Neural cell (in vitro differentiated cells): ENCODE results near the gene OMG. TPM values are rescaled to one million over a fixed set of nuclear protein-coding genes. Genes with fewer than 3 reads are reported as not detected.
"Not testable (repeated sequence)": the region's sequence is repeated elsewhere in the genome, so short reads cannot be mapped to it uniquely, and the experiment has no call there.

Source experiments
- H2AFZ ChIP-seq: fragments of 200-600, 300-800 bp; sonication (generic), shearing (Covaris generic); 2 replicates; pipeline ENCODE4 v1.6.0; 2014; ENCODE audit warnings: low read depth, mild to moderate bottlenecking, antibody characterized with exemption, low read length, moderate library complexity
- H3F3A ChIP-seq: fragments of 200-600 bp; shearing (Covaris generic); 2 replicates; pipeline ENCODE4 v1.6.1; 2016; ENCODE audit warnings: mild to moderate bottlenecking, moderate library complexity, mixed read lengths, antibody characterized with exemption, low read length; ENCODE audit not compliant: insufficient read depth, poor library complexity, severe bottlenecking
- H3K27ac ChIP-seq: fragments of 200-600, 300-800 bp; sonication (generic), shearing (Covaris generic); 2 replicates; pipeline ENCODE4 v1.5.1; 2014; ENCODE audit warnings: mild to moderate bottlenecking, low read length, moderate library complexity
- H3K27me3 ChIP-seq: fragments of 300-800, 200-600 bp; sonication (generic), shearing (Covaris generic); 2 replicates; pipeline ENCODE4 v1.6.0; 2014; ENCODE audit warnings: mild to moderate bottlenecking, low read depth, low read length, moderate library complexity; ENCODE audit not compliant: insufficient read depth
- H3K36me3 ChIP-seq: fragments of 300-800, 200-600 bp; sonication (generic), shearing (Covaris generic); 2 replicates; pipeline ENCODE4 v1.5.1; 2014; ENCODE audit warnings: mild to moderate bottlenecking, antibody characterized with exemption, low read length, moderate library complexity; ENCODE audit not compliant: insufficient read depth
- H3K4me2 ChIP-seq: fragments of 300-800, 200-600 bp; sonication (generic), shearing (Covaris generic); 2 replicates; pipeline ENCODE4 v1.6.0; 2014; ENCODE audit warnings: mild to moderate bottlenecking, low read length
- H3K4me3 ChIP-seq: fragments of 300-800, 200-600 bp; sonication (generic), shearing (Covaris generic); 2 replicates; pipeline ENCODE4 v1.5.1; 2014; ENCODE audit warnings: mild to moderate bottlenecking, low read length, moderate library complexity
- H3K79me2 ChIP-seq: fragments of 200-600 bp; shearing (Covaris generic); replicated peaks from 2 replicates; pipeline ENCODE4 v1.6.0; 2014; ENCODE audit warnings: mild to moderate bottlenecking, low read length, moderate library complexity; ENCODE audit not compliant: insufficient read depth
- H3K9ac ChIP-seq: fragments of 300-800, 200-600 bp; sonication (generic), shearing (Covaris generic); 2 replicates; pipeline ENCODE4 v1.6.1; 2016; ENCODE audit warnings: mild to moderate bottlenecking, low read length, mixed read lengths
- H3K9me2 ChIP-seq: fragments of 200-600 bp; shearing (Covaris generic); 2 replicates; pipeline ENCODE4 v1.6.1; 2016; ENCODE audit warnings: mild to moderate bottlenecking, low read length, mixed read lengths; ENCODE audit not compliant: insufficient read depth
- H3K9me3 ChIP-seq: fragments of 200-600, 300-800 bp; sonication (generic), shearing (Covaris generic); 2 replicates; pipeline ENCODE4 v1.6.1; 2016; ENCODE audit warnings: mild to moderate bottlenecking, mixed run types, low read length, moderate library complexity, mixed read lengths
- H4K20me1 ChIP-seq: fragments of 200-600 bp; shearing (Covaris generic); 2 replicates; pipeline ENCODE4 v1.6.1; 2016; ENCODE audit warnings: mild to moderate bottlenecking, mixed run types; ENCODE audit not compliant: insufficient read depth
- EP300 ChIP-seq: fragments of 450-650 bp; conservative IDR thresholded peaks from 2 replicates; pipeline ENCODE4 v1.6.1; 2014; ENCODE audit warnings: antibody characterized with exemption, mild to moderate bottlenecking, moderate library complexity; ENCODE audit not compliant: poor library complexity, severe bottlenecking
- EZH2 ChIP-seq: fragments of 200-600, 300-800 bp; shearing (Covaris generic), sonication (generic); IDR thresholded peaks from 2 replicates; pipeline ENCODE4 v1.6.1; 2014; ENCODE audit warnings: antibody characterized with exemption, low read length, borderline replicate concordance, mild to moderate bottlenecking; ENCODE audit not compliant: insufficient read depth, poor library complexity, severe bottlenecking
- MXI1 ChIP-seq: fragments of 450-650 bp; conservative IDR thresholded peaks from 2 replicates; pipeline ENCODE4 v1.6.1; 2014; ENCODE audit warnings: antibody characterized with exemption, mild to moderate bottlenecking; ENCODE audit not compliant: poor library complexity, severe bottlenecking
- POLR2AphosphoS5 ChIP-seq: IDR thresholded peaks from 2 replicates; pipeline ENCODE4 v1.6.1; 2012
- RAD21 ChIP-seq: fragments of 450-650 bp; conservative IDR thresholded peaks from 2 replicates; pipeline ENCODE4 v1.6.1; 2014; ENCODE audit warnings: antibody characterized with exemption, mild to moderate bottlenecking, moderate library complexity
- REST ChIP-seq: IDR thresholded peaks from 2 replicates; pipeline ENCODE4 v1.6.1; 2012; ENCODE audit warnings: borderline replicate concordance
- SMC3 ChIP-seq: fragments of 450-650 bp; conservative IDR thresholded peaks from 2 replicates; pipeline ENCODE4 v1.6.1; 2014; ENCODE audit warnings: antibody characterized with exemption, mild to moderate bottlenecking, moderate library complexity; ENCODE audit not compliant: poor library complexity
- TAF1 ChIP-seq: IDR thresholded peaks from 2 replicates; pipeline ENCODE4 v1.6.1; 2012; ENCODE audit warnings: low read depth
- polyA minus RNA-seq: library from RNA; depleted of rRNA, polyadenylated mRNA; stranded (reverse); fragments of >200 nt; gene quantifications from 2 replicates; pipeline ENCODE4 v1.2.3, GENCODE V29; 2014
- polyA plus RNA-seq: library from polyadenylated mRNA; depleted of rRNA; stranded (reverse); fragments of >200 nt; gene quantifications from 2 replicates; pipeline ENCODE4 v1.2.3, GENCODE V29; 2014
- TF ChIP-seq, protein P1 (sequence below): fragments of 450-650 bp; IDR thresholded peaks from 2 replicates; pipeline ENCODE4 v1.5.1; 2014; ENCODE audit warnings: antibody characterized with exemption, mild to moderate bottlenecking, moderate library complexity; ENCODE audit not compliant: poor library complexity, severe bottlenecking

The OMG gene, protein sequence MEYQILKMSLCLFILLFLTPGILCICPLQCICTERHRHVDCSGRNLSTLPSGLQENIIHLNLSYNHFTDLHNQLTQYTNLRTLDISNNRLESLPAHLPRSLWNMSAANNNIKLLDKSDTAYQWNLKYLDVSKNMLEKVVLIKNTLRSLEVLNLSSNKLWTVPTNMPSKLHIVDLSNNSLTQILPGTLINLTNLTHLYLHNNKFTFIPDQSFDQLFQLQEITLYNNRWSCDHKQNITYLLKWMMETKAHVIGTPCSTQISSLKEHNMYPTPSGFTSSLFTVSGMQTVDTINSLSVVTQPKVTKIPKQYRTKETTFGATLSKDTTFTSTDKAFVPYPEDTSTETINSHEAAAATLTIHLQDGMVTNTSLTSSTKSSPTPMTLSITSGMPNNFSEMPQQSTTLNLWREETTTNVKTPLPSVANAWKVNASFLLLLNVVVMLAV
- polyA plus RNA-seq (not detected in 2 replicates), polyA minus RNA-seq (not detected in 2 replicates)

GRCh38 chr17:31297090-31297489 is at the start of gene OMG:
OMG (minus strand) TSS chr17:31297239; CDS start chr17:31296331, 908 bp downstream.
- no peaks in the 10 kb centered on the region for H3K9me2 ChIP-seq
- no peaks in the 10 kb centered on the region for H3F3A ChIP-seq
- no peak within 1 kb of the TSS for H3K4me3 ChIP-seq
- no peaks in the 10 kb centered on the region for H3K27me3 ChIP-seq
- no peak within 1 kb of the TSS for H2AFZ ChIP-seq
- TF ChIP-seq REST (no peak), EZH2 (no peak), POLR2AphosphoS5 (no peak), MXI1 (no peak), SMC3 (no peak), TAF1 (no peak), EP300 (no peak), RAD21 (no peak)
- TF ChIP-seq, protein P1, sequence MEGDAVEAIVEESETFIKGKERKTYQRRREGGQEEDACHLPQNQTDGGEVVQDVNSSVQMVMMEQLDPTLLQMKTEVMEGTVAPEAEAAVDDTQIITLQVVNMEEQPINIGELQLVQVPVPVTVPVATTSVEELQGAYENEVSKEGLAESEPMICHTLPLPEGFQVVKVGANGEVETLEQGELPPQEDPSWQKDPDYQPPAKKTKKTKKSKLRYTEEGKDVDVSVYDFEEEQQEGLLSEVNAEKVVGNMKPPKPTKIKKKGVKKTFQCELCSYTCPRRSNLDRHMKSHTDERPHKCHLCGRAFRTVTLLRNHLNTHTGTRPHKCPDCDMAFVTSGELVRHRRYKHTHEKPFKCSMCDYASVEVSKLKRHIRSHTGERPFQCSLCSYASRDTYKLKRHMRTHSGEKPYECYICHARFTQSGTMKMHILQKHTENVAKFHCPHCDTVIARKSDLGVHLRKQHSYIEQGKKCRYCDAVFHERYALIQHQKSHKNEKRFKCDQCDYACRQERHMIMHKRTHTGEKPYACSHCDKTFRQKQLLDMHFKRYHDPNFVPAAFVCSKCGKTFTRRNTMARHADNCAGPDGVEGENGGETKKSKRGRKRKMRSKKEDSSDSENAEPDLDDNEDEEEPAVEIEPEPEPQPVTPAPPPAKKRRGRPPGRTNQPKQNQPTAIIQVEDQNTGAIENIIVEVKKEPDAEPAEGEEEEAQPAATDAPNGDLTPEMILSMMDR: no peak
- H3K9ac ChIP-seq: no peak within 1 kb of the TSS
- no peaks in the 10 kb centered on the region for H3K79me2 ChIP-seq
- no peaks in the 10 kb centered on the region for H4K20me1 ChIP-seq
- H3K27ac ChIP-seq: no peak within 1 kb of the TSS
- H3K4me2 ChIP-seq: no peak within 1 kb of the TSS
- H3K36me3 ChIP-seq: no peaks in the 10 kb centered on the region
- no peaks in the 10 kb centered on the region for H3K9me3 ChIP-seq

DNA sequence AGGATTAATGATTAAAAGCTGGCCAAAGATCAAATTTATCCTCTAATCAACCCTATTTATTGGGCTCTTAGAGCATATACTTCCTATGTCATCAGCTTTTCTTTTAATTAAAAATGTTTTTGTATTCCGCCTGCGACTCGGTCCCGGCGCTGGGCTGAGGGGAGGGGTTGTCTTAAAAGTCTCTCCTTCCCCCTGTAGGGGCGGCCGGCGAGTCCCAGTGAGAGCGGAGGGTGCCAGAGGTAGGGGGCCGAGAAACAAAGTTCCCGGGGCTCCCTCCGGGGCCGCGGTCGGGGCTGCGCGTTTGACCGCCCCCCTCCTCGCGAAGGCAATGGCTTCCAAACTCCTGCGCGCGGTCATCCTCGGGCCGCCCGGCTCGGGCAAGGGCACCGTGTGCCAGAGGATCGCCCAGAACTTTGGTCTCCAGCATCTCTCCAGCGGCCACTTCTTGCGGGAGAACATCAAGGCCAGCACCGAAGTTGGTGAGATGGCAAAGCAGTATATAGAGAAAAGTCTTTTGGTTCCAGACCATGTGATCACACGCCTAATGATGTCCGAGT is 48.2 kb upstream of the OMG start:
- H3K9me3 ChIP-seq, H3K9me2 ChIP-seq, H3K36me3 ChIP-seq, H2AFZ ChIP-seq, H3K27ac ChIP-seq, H3F3A ChIP-seq, H3K4me3 ChIP-seq, H3K79me2 ChIP-seq, H4K20me1 ChIP-seq, H3K27me3 ChIP-seq, H3K9ac ChIP-seq, H3K4me2 ChIP-seq: not testable (repeated sequence)
